Astrocyte of the cerebellum (primary cell): ENCODE data around the gene TINAG.

Experiments
- DNase-seq: peaks from one replicate; pipeline ENCODE4 v3.0.0-alpha.2; 2011; ENCODE audit warnings: low read depth
- H3K4me3 ChIP-seq: 2 replicates; pipeline ENCODE4 v1.5.1; 2011; ENCODE audit warnings: mild to moderate bottlenecking, low read depth, low read length, moderate library complexity
- CTCF ChIP-seq: IDR thresholded peaks from 2 replicates; pipeline ENCODE4 v1.5.1; 2012; ENCODE audit warnings: low read length, low read depth, moderate library complexity, mild to moderate bottlenecking; ENCODE audit errors: missing control alignments
- in situ Hi-C: cut with HindIII; loops from 2 replicates; pipeline ENCODE4 v1.10.0; 2017; ENCODE audit warnings: low sequenced_read_pairs

TINAG gene

DNA sequence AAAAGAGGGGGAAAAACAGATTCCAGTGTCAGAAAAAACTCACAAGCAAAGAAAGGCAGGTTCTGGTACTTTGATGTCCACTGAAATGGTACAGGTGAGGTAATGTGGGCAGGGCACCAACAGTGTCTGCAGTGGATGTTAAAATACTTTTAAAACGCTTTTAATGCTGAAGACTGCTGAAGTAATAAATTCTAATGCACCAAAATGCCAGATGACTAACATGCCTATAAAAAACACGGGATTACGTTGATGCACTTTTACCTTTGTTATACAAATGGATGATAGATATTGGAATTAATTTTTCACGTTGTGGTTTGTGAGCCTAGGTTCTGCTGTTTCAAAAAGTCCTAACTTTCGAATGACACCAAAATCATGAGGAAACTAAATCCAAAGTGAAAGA, 83.3 kb downstream of the TINAG start:
- no peak overlapping the region for H3K4me3 ChIP-seq
- in situ Hi-C loops = no loop called here
- no peak for TF ChIP-seq CTCF
- no peak for DNase-seq

- no peak for TF ChIP-seq CTCF
- in situ Hi-C loops = no loop called here
- DNase-seq = no peak
- no peak overlapping the region for H3K4me3 ChIP-seq
Observed at GRCh38 chr6:54403096-54403495, 94.9 kb downstream of the TINAG start.

DNA sequence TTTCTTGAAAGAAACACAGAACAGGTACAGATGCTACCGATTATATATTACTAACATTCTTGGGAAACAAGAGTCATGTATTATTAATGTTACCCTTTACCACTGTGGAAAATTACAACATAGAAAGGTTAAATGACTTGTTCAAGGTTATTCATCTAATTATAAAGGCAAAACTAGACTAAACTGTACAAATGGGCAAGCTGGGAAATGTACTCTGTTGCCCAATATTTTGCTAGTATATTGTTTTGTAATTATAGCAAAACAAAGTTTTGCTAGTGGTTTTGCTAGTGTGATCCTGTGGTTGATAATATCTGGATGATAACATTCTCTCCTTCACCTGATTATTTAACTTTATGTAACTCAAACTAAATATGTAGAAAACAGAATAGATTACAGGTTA, 96.5 kb downstream of the TINAG start:
- TF ChIP-seq CTCF = no peak
- DNase-seq = no peak
- in situ Hi-C loops = no loop called here
- no peak overlapping the region for H3K4me3 ChIP-seq

GRCh38 chr6:54411767-54412166, 103.5 kb downstream of the TINAG start:
- no peak for TF ChIP-seq CTCF
- in situ Hi-C loops = no loop called here
- no peak overlapping the region for H3K4me3 ChIP-seq
- no peak for DNase-seq

DNA sequence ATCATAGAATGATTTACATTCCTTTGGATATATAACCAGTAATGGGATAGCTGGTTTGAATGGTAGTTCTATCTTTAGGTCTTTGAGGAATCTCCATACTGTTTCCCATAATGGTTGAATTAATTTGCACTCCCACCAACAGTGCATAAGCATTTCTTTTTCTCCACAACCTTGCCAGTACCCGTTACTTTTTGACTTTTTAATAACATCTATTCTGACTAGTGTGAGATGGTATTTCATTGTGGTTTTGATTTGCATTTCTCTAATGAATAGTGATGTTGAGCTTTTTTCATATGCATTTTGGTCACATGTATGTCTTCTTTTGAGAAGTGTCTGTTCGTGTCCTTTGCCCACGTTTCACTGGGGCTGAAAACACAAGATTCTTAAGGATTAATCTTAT, 107.3 kb downstream of the TINAG start:
- no peak overlapping the region for H3K4me3 ChIP-seq
- no peak for DNase-seq
- in situ Hi-C loops = no loop called here
- TF ChIP-seq CTCF = no peak

- DNase-seq = peak; percentile 73
- in situ Hi-C loops = no loop called here
- no peak for TF ChIP-seq CTCF
- no peak overlapping the region for H3K4me3 ChIP-seq
Observed at GRCh38 chr6:54419885-54420284, 111.6 kb downstream of the TINAG start.

DNA sequence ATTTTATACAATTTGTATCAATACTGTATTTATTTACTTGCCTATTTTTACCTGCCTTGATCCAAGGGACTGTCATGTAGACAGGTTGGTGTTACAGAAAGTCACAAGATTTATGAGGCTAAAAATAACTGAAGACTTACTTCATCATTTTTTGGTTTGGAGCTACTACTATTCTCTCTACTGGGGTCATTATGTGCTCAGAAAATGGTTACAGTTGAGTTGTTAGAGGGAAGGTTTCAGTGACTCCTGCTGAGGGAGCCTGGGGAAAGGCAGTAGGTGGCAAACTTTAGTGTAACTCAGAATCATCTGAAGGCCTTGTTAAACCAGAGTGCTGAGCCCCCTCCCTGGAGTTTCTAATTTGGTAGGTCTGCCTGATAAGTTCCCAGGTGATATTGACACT, 118.8 kb downstream of the TINAG start:
- TF ChIP-seq CTCF = no peak
- no peak for DNase-seq
- in situ Hi-C loops = no loop called here
- no peak overlapping the region for H3K4me3 ChIP-seq
